Activated CD4-positive, alpha-beta memory T cell treated with anti-CD3 and anti-CD28 coated beads, Interleukin-2, amount 10 ng/mL, durations not matched to agents 7 days and 5 days (primary cell): ENCODE results near the gene MCFD2. TPM values are rescaled to one million over a fixed set of nuclear protein-coding genes. Genes with fewer than 3 reads are reported as not detected.

Experiments
- CTCF ChIA-PET: fragments of 350-600 bp; sonication (Branson Sonifier 250); formaldehyde crosslinking; loops from one replicate; lab custom pipeline; 2021; ENCODE audit warnings: antibody characterized with exemption, inconsistent platforms; lab: Charles Lee
- POLR2A ChIA-PET: fragments of 350-600 bp; sonication (Branson Sonifier 250); formaldehyde crosslinking; loops from one replicate; lab custom pipeline; 2021; ENCODE audit warnings: antibody characterized with exemption; lab: Charles Lee
- DNase-seq: peaks from one replicate; pipeline ENCODE4 v3.0.0-alpha.2; 2020
- H3K27ac Mint-ChIP-seq: one replicate; pipeline ENCODE4 v1.8.0; 2021; ENCODE audit warnings: mild to moderate bottlenecking, mixed read lengths
- H3K27me3 Mint-ChIP-seq: one replicate; pipeline ENCODE4 v1.8.0; 2021; ENCODE audit warnings: mixed read lengths
- H3K36me3 Mint-ChIP-seq: one replicate; pipeline ENCODE4 v1.8.0; 2021; ENCODE audit warnings: low read depth, mixed read lengths
- H3K4me1 Mint-ChIP-seq: one replicate; pipeline ENCODE4 v1.8.0; 2021; ENCODE audit warnings: mixed read lengths
- H3K4me3 Mint-ChIP-seq: one replicate; pipeline ENCODE4 v1.8.0; 2021; ENCODE audit warnings: mild to moderate bottlenecking, mixed read lengths
- H3K9me3 Mint-ChIP-seq: one replicate; pipeline ENCODE4 v1.8.0; 2021; ENCODE audit warnings: mixed read lengths
- total RNA-seq, 2 experiments: library from RNA; stranded (reverse); gene quantifications; one replicate each; pipeline ENCODE4 v1.2.3, GENCODE V29; 2021

MCFD2 gene
- total RNA-seq, 2 experiments from 2014 or later: 48.4 to 48.8 TPM

- H3K4me1 Mint-ChIP-seq: no peaks in the 10 kb centered on the region
- CTCF ChIA-PET: no interaction called here
- POLR2A ChIA-PET: no interaction called here
- H3K36me3 Mint-ChIP-seq: no peaks in the 10 kb centered on the region
- no peak overlapping the region for H3K27ac Mint-ChIP-seq
- H3K4me3 Mint-ChIP-seq: no peak overlapping the region
- H3K9me3 Mint-ChIP-seq: no peaks in the 10 kb centered on the region
- peaks cover 15% of the 10 kb centered on the region for H3K27me3 Mint-ChIP-seq
- DNase-seq: no peak
Observed at GRCh38 chr2:46858702-46859090, 56.9 kb downstream of the MCFD2 start.

GRCh38 chr2:46857871-46858701 lies 57.5 kb downstream of the MCFD2 start:
- Mint-ChIP-seq H3K27ac (no peak overlapping the region), H3K9me3 (no peaks in the 10 kb centered on the region), H3K36me3 (no peaks in the 10 kb centered on the region), H3K27me3 (peaks cover 15% of the 10 kb centered on the region), H3K4me3 (no peak overlapping the region), H3K4me1 (no peaks in the 10 kb centered on the region)
- CTCF ChIA-PET: no interaction called here
- POLR2A ChIA-PET: no interaction called here
- no peak for DNase-seq

GRCh38 chr2:46856336-46856735 lies 59.3 kb downstream of the MCFD2 start:
- CTCF ChIA-PET: no interaction called here
- POLR2A ChIA-PET: no interaction called here
- no peak for DNase-seq

GRCh38 chr2:46855805-46856204 lies 59.8 kb downstream of the MCFD2 start:
- ChIA-PET POLR2A (no interaction called here), CTCF (no interaction called here)
- Mint-ChIP-seq H3K27ac (no peak overlapping the region), H3K4me1 (no peaks in the 10 kb centered on the region), H3K4me3 (no peak overlapping the region), H3K9me3 (no peaks in the 10 kb centered on the region), H3K36me3 (no peaks in the 10 kb centered on the region), H3K27me3 (peaks cover 11% of the 10 kb centered on the region)
- no peak for DNase-seq

More at GRCh38 chr2:46856336-46856735, 59.3 kb downstream of the MCFD2 start:
- peaks cover 14% of the 10 kb centered on the region for H3K27me3 Mint-ChIP-seq
- no peak overlapping the region for H3K4me3 Mint-ChIP-seq
- no peaks in the 10 kb centered on the region for H3K36me3 Mint-ChIP-seq
- H3K27ac Mint-ChIP-seq: no peak overlapping the region
- H3K9me3 Mint-ChIP-seq: no peaks in the 10 kb centered on the region
- H3K4me1 Mint-ChIP-seq: no peaks in the 10 kb centered on the region

- H3K27ac Mint-ChIP-seq: no peak overlapping the region
- DNase-seq: no peak
- no peaks in the 10 kb centered on the region for H3K36me3 Mint-ChIP-seq
- no peaks in the 10 kb centered on the region for H3K4me1 Mint-ChIP-seq
- no peak overlapping the region for H3K4me3 Mint-ChIP-seq
- ChIA-PET POLR2A (no interaction called here), CTCF (no interaction called here)
- H3K27me3 Mint-ChIP-seq: peaks cover 3% of the 10 kb centered on the region
- H3K9me3 Mint-ChIP-seq: no peaks in the 10 kb centered on the region
Observed at GRCh38 chr2:46854260-46854659, 61.3 kb downstream of the MCFD2 start.

GRCh38 chr2:46852598-46852997 lies 63.0 kb downstream of the MCFD2 start:
- H3K27me3 Mint-ChIP-seq: peaks cover 8% of the 10 kb centered on the region
- no peaks in the 10 kb centered on the region for H3K9me3 Mint-ChIP-seq
- POLR2A ChIA-PET: no interaction called here
- no peaks in the 10 kb centered on the region for H3K4me1 Mint-ChIP-seq
- no peak overlapping the region for H3K27ac Mint-ChIP-seq
- CTCF ChIA-PET: interaction anchor here (0.6 to 0.7 kb wide), 3 partner anchors 8 to 1224 kb away, joined by 3 to 4 read pairs (median 4); no protein-coding TSS in a partner anchor
- DNase-seq: no peak
- H3K36me3 Mint-ChIP-seq: no peaks in the 10 kb centered on the region
- H3K4me3 Mint-ChIP-seq: no peak overlapping the region

- DNase-seq: no peak
- no peak overlapping the region for H3K4me3 Mint-ChIP-seq
- ChIA-PET CTCF (interaction anchor here (0.6 to 0.7 kb wide), 2 partner anchors 8 to 773 kb away, joined by 3 to 4 read pairs; no protein-coding TSS in a partner anchor), POLR2A (no interaction called here)
- no peaks in the 10 kb centered on the region for H3K9me3 Mint-ChIP-seq
- no peaks in the 10 kb centered on the region for H3K36me3 Mint-ChIP-seq
- H3K4me1 Mint-ChIP-seq: no peaks in the 10 kb centered on the region
- peaks cover 8% of the 10 kb centered on the region for H3K27me3 Mint-ChIP-seq
- no peak overlapping the region for H3K27ac Mint-ChIP-seq
Observed at GRCh38 chr2:46852124-46852523, 63.5 kb downstream of the MCFD2 start.

Other genes with a start within 250 kb of the MCFD2 start
- gene SOCS5, start 216.5 kb downstream of the MCFD2 start, total RNA-seq: 1 to 10 TPM; 7.1 TPM
- gene TTC7A, start 25.4 kb upstream of the MCFD2 start, total RNA-seq: 10 to 100 TPM; 59.3 to 62.0 TPM
- gene STPG4, start 239.5 kb upstream of the MCFD2 start, total RNA-seq: under 1 TPM in 1 of 2 experiments, not detected in 1; 0.13 TPM